IMR-90 (cell line): Measurements from ENCODE around the gene GAS7. TPM values are rescaled to one million over a fixed set of nuclear protein-coding genes. Genes with fewer than 3 reads are reported as not detected.

ENCODE experiments used
- ATAC-seq: fragments of 200-7000 bp; cut with Tn5 transposase; 2 replicates; pipeline ENCODE4 v1.9.1; 2020; ENCODE audit warnings: low read depth, mild to moderate bottlenecking, moderate library complexity
- BruUV-seq: library from RNA; stranded (reverse); fragments of 400-500 nt; replicated peaks from 2 replicates; lab custom pipeline; 2021; lab: Mats Ljungman, UMichigan
- CTCF ChIA-PET: fragments of 300-600 bp; formaldehyde crosslinking; extraction: SDS; loops from one replicate; lab custom pipeline; 2021; ENCODE audit warnings: antibody characterized with exemption; lab: Yijun Ruan, JAX
- POLR2A ChIA-PET: fragments of 300-600 bp; sonication (Branson Sonifier 250); formaldehyde crosslinking; loops from one replicate; lab custom pipeline; 2022; ENCODE audit warnings: antibody characterized with exemption; ENCODE audit not compliant: unreplicated experiment; lab: Charles Lee
- DNase-seq: peaks from one replicate; pipeline ENCODE4 v3.0.0; 2013
- H2AFZ ChIP-seq: replicated peaks from 2 replicates; pipeline ENCODE3; 2013; ENCODE audit warnings: low read length, mild to moderate bottlenecking; ENCODE audit not compliant: poor library complexity
- H2AK5ac ChIP-seq: 2 replicates; pipeline ENCODE4 v1.6.1; 2013; ENCODE audit warnings: low read depth, low read length, inconsistent platforms
- H2AK9ac ChIP-seq: replicated peaks from 2 replicates; pipeline ENCODE3; 2013; ENCODE audit warnings: mild to moderate bottlenecking, low read depth, low read length, moderate library complexity; ENCODE audit not compliant: poor library complexity
- H2BK120ac ChIP-seq: 2 replicates; pipeline ENCODE4 v1.6.1; 2013; ENCODE audit warnings: low read depth, low read length, inconsistent platforms
- H2BK15ac ChIP-seq: 3 replicates; pipeline ENCODE4 v1.6.1; 2013; ENCODE audit warnings: low read depth, low read length, inconsistent platforms
- H2BK20ac ChIP-seq: 2 replicates; pipeline ENCODE4 v1.6.1; 2013; ENCODE audit warnings: low read depth, mild to moderate bottlenecking, inconsistent platforms, low read length, moderate library complexity
- H2BK5ac ChIP-seq: 2 replicates; pipeline ENCODE4 v1.6.1; 2013; ENCODE audit warnings: mild to moderate bottlenecking, low read depth, low read length, inconsistent platforms; ENCODE audit not compliant: poor library complexity, severe bottlenecking
- H3K14ac ChIP-seq: replicated peaks from 2 replicates; pipeline ENCODE4 v1.6.1; 2013; ENCODE audit warnings: low read depth, low read length, inconsistent platforms
- H3K18ac ChIP-seq: 2 replicates; pipeline ENCODE4 v1.6.1; 2013; ENCODE audit warnings: low read depth, low read length, control low read depth
- H3K23ac ChIP-seq: 2 replicates; pipeline ENCODE4 v1.6.1; 2013; ENCODE audit warnings: low read depth, low read length, inconsistent platforms
- H3K27ac ChIP-seq: 2 replicates; pipeline ENCODE4 v1.5.1; 2013; ENCODE audit warnings: mild to moderate bottlenecking, control low read depth, low read length; ENCODE audit not compliant: insufficient read depth
- H3K27me3 ChIP-seq: 2 replicates; pipeline ENCODE4 v1.6.1; 2013; ENCODE audit warnings: low read length; ENCODE audit not compliant: control insufficient read depth, insufficient read depth
- H3K36me3 ChIP-seq: 2 replicates; pipeline ENCODE4 v1.6.1; 2013; ENCODE audit warnings: low read length, mixed read lengths; ENCODE audit not compliant: control insufficient read depth, insufficient read depth
- H3K4ac ChIP-seq: 2 replicates; pipeline ENCODE4 v1.6.1; 2013; ENCODE audit warnings: low read depth, low read length, inconsistent platforms
- H3K4me1 ChIP-seq: 2 replicates; pipeline ENCODE4 v1.6.1; 2013; ENCODE audit warnings: low read length, mixed read lengths; ENCODE audit not compliant: control insufficient read depth, insufficient read depth
- H3K4me2 ChIP-seq: 2 replicates; pipeline ENCODE4 v1.6.1; 2013; ENCODE audit warnings: low read depth, mild to moderate bottlenecking, control low read depth, low read length, moderate library complexity
- H3K4me3 ChIP-seq: 2 replicates; pipeline ENCODE4 v1.5.1; 2013; ENCODE audit warnings: low read depth, mild to moderate bottlenecking, control low read depth, low read length, moderate library complexity; ENCODE audit not compliant: insufficient read depth
- H3K56ac ChIP-seq: 2 replicates; pipeline ENCODE4 v1.6.1; 2013; ENCODE audit warnings: low read length, inconsistent platforms; ENCODE audit not compliant: insufficient read depth; ENCODE audit errors: extremely low read depth
- H3K79me1 ChIP-seq, 2 experiments: 2 replicates each; pipeline ENCODE4 v1.6.1; 2013; ENCODE audit warnings: low read length in 2 of 2, inconsistent platforms in 1 of 2, low read depth in 1 of 2
- H3K9ac ChIP-seq: 2 replicates; pipeline ENCODE4 v1.6.1; 2013; ENCODE audit warnings: low read depth, low read length, control low read depth
- H3K9me1 ChIP-seq: 2 replicates; pipeline ENCODE4 v1.6.1; 2013; ENCODE audit warnings: low read length, inconsistent platforms; ENCODE audit not compliant: insufficient read depth
- H3K9me3 ChIP-seq: 2 replicates; pipeline ENCODE4 v1.6.1; 2013; ENCODE audit warnings: low read length; ENCODE audit not compliant: control insufficient read depth, insufficient read depth
- H4K20me1 ChIP-seq: 2 replicates; pipeline ENCODE4 v1.6.1; 2013; ENCODE audit warnings: low read length, inconsistent platforms; ENCODE audit not compliant: insufficient read depth
- H4K5ac ChIP-seq: 2 replicates; pipeline ENCODE4 v1.6.1; 2013; ENCODE audit warnings: mild to moderate bottlenecking, low read depth, low read length, control low read depth
- H4K8ac ChIP-seq, 2 experiments: 2 replicates each; pipeline ENCODE4 v1.6.1; 2013; ENCODE audit warnings: low read depth in 2 of 2, low read length in 2 of 2, control low read depth in 1 of 2, inconsistent platforms in 1 of 2
- H4K91ac ChIP-seq: 2 replicates; pipeline ENCODE4 v1.6.1; 2013; ENCODE audit warnings: low read depth, low read length, inconsistent platforms; ENCODE audit not compliant: insufficient read depth
- BHLHE40 ChIP-seq: fragments of 150-350 bp; IDR thresholded peaks from 2 replicates; pipeline ENCODE4 v1.6.1; 2016; ENCODE audit warnings: mild to moderate bottlenecking, low read depth, low read length
- CEBPB ChIP-seq: IDR thresholded peaks from 2 replicates; pipeline ENCODE4 v1.6.1; 2012; ENCODE audit warnings: low read depth, low read length, improper control_type of control experiment
- MXI1 ChIP-seq: IDR thresholded peaks from 2 replicates; pipeline ENCODE4 v1.6.1; 2012; ENCODE audit warnings: low read depth, mild to moderate bottlenecking, low read length, moderate library complexity, borderline replicate concordance
- RCOR1 ChIP-seq: IDR thresholded peaks from 2 replicates; pipeline ENCODE4 v1.6.1; 2012; ENCODE audit warnings: mild to moderate bottlenecking, low read length, improper control_type of control experiment; ENCODE audit not compliant: insufficient replicate concordance
- SMC3 ChIP-seq: fragments of 150-350 bp; IDR thresholded peaks from 2 replicates; pipeline ENCODE4 v1.6.1; 2016; ENCODE audit warnings: low read depth, mild to moderate bottlenecking, antibody characterized with exemption, low read length, moderate library complexity
- USF2 ChIP-seq: fragments of 150-350 bp; IDR thresholded peaks from 2 replicates; pipeline ENCODE4 v1.6.1; 2017; ENCODE audit warnings: mild to moderate bottlenecking, antibody characterized with exemption, low read length, low read depth
- WGBS, 2 experiments: methylation state at CpG; one replicate each; pipeline versions ENCODE4 v1.1.5 to v1.1.7; 2013; ENCODE audit warnings: missing lambda C conversion rate in 2 of 2; ENCODE audit not compliant: insufficient read length in 1 of 2; ENCODE audit errors: extremely low coverage in 2 of 2; 5-methylcytosine and 5-hydroxymethylcytosine counted together
- dilution Hi-C: fragments of 300-500 bp; cut with HindIII; formaldehyde crosslinking; loops from one replicate; pipeline ENCODE4 v1.14.3; 2018; ENCODE audit warnings: low sequenced_read_pairs; ENCODE audit not compliant: unreplicated experiment
- in situ Hi-C: fragments of 300-500 bp; cut with MboI; formaldehyde crosslinking; loops from 3 replicates; pipeline ENCODE4 v1.14.3; 2019; ENCODE audit warnings: low sequenced_read_pairs, inconsistent platforms, mixed read lengths
- intact Hi-C: fragments of 100-400 bp; cut with micrococcal nuclease; formaldehyde crosslinking; loops from 2 replicates; pipeline ENCODE4 v1.10.0; 2022
- polyA plus RNA-seq, 3 experiments: library from polyadenylated mRNA; depleted of rRNA; stranded (reverse); fragments of >200 nt; gene quantifications; 2 replicates each; pipeline ENCODE4 v1.2.3, GENCODE V29; 2012; ENCODE audit warnings: low replicate concordance in 1 of 3
- total RNA-seq: library from RNA; depleted of rRNA; stranded (reverse); fragments of >200 nt; gene quantifications from 2 replicates; pipeline ENCODE4 v1.2.3, GENCODE V29; 2012
- TF ChIP-seq, protein P1 (sequence below): fragments of 150-350 bp; IDR thresholded peaks from 2 replicates; pipeline ENCODE4 v1.6.1; 2016; ENCODE audit warnings: low read depth, mild to moderate bottlenecking, low read length, moderate library complexity, borderline replicate concordance

Gene GAS7
- total and polyA plus RNA-seq, 2 of the 4 experiments (the other 2 are of a cell fraction): 4.6 to 5.0 TPM

DNA sequence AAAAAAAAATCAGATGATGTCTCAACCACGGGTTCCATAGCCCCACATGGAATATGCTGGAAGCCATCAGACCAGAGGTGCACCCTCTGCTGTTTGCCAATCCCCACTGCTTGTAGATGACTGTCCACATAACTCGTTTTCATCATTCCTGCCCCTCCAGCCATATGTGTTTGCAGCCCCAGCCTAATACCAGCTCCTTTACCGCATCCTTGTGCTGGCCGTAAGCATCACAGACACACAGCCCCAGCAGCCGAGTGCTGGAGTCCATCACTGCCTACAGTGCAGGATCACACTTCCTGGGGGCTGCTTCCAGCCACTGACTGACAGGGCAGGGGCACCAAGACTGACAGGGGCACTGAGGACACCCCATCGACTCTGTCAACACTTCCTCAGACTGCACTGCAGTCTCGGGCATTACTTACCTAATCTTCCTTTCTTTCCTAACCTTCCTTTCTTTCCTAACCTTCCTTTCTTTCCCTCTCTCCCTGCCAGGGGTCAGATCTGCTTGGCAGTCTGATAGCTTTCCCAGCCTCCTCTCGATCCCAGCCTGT, 298.3 kb downstream of the GAS7 start:
- H2BK5ac ChIP-seq: no peak overlapping the region
- H2AK9ac ChIP-seq: no peak overlapping the region
- dilution Hi-C loops (no loop called here), in situ Hi-C loops (no loop called here), intact Hi-C loops (loop anchor here (1.0 to 5.0 kb wide), 2 partner anchors 22 to 58 kb away; no protein-coding TSS in a partner anchor)
- no TSS peak for BruUV-seq
- H3K4me2 ChIP-seq: no peak overlapping the region
- H3K9ac ChIP-seq: no peak overlapping the region
- peak overlapping the region; percentile 12; the same call in 1 of the 2 replicates for H3K27ac ChIP-seq
- H2BK15ac ChIP-seq: no peak overlapping the region
- H4K91ac ChIP-seq: peak overlapping the region; percentile 57; the same call in 1 of the 2 replicates
- no peaks in the 10 kb centered on the region for H3K79me1 ChIP-seq
- 53% methylated on average over 6 of the region's 8 CpGs; no CpG with 5 or more reads in 1 of the 2 experiments for WGBS, 2 experiments
- H2AFZ ChIP-seq: peak overlapping the region; percentile 57
- H4K8ac ChIP-seq: peak overlapping the region in 1 of 2 experiments; percentile 6; a peak in 1 of 4 replicates
- TF ChIP-seq, protein P1, sequence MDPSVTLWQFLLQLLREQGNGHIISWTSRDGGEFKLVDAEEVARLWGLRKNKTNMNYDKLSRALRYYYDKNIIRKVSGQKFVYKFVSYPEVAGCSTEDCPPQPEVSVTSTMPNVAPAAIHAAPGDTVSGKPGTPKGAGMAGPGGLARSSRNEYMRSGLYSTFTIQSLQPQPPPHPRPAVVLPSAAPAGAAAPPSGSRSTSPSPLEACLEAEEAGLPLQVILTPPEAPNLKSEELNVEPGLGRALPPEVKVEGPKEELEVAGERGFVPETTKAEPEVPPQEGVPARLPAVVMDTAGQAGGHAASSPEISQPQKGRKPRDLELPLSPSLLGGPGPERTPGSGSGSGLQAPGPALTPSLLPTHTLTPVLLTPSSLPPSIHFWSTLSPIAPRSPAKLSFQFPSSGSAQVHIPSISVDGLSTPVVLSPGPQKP: no peak
- TF ChIP-seq USF2 (no peak), CEBPB (no peak), MXI1 (no peak), SMC3 (no peak), RCOR1 (no peak), BHLHE40 (no peak)
- no peak overlapping the region for H3K23ac ChIP-seq
- no peaks in the 10 kb centered on the region for H3K9me1 ChIP-seq
- no peaks in the 10 kb centered on the region for H3K9me3 ChIP-seq
- no peak overlapping the region for H2AK5ac ChIP-seq
- CTCF ChIA-PET: interaction anchor here (0.6 to 1.6 kb wide), 3 partner anchors 10 to 378 kb away, joined by 3 to 6 read pairs (median 5); no protein-coding TSS in a partner anchor
- peaks cover 14% of the 10 kb centered on the region for H3K4me1 ChIP-seq
- H3K36me3 ChIP-seq: no peaks in the 10 kb centered on the region
- no peak overlapping the region for H3K4me3 ChIP-seq
- peak overlapping the region; percentile 38 for H3K4ac ChIP-seq
- peak overlapping the region; percentile 43 for H2BK120ac ChIP-seq
- ATAC-seq (peak; percentile 18), DNase-seq (no peak)
- POLR2A ChIA-PET: interaction anchor here (0.5 kb wide), 1 partner anchor 22 kb away, joined by 5 read pairs; no protein-coding TSS in a partner anchor
- H3K56ac ChIP-seq: no peak overlapping the region
- H3K14ac ChIP-seq: no peak overlapping the region
- peak overlapping the region; percentile 15; the same call in 1 of the 2 replicates for H2BK20ac ChIP-seq
- no peaks in the 10 kb centered on the region for H4K20me1 ChIP-seq
- H3K27me3 ChIP-seq: no peaks in the 10 kb centered on the region; the same call in 1 of the 2 replicates
- peak overlapping the region; percentile 38; the same call in 1 of the 2 replicates for H4K5ac ChIP-seq
- peak overlapping the region; percentile 66; the same call in 1 of the 2 replicates for H3K18ac ChIP-seq
